Kidney tubule cell (primary cell): Measurements from ENCODE around the gene SLC5A10.
A peak's percentile ranks its signal among the peaks of the same experiment; 100 is the strongest.
"Not testable (repeated sequence)": the region's sequence is repeated elsewhere in the genome, so short reads cannot be mapped to it uniquely, and the experiment has no call there.

Experiments
- DNase-seq: peaks from one replicate; pipeline ENCODE4 v3.0.0-alpha.2; 2018; ENCODE audit warnings: low spot score

SLC5A10 gene

DNA sequence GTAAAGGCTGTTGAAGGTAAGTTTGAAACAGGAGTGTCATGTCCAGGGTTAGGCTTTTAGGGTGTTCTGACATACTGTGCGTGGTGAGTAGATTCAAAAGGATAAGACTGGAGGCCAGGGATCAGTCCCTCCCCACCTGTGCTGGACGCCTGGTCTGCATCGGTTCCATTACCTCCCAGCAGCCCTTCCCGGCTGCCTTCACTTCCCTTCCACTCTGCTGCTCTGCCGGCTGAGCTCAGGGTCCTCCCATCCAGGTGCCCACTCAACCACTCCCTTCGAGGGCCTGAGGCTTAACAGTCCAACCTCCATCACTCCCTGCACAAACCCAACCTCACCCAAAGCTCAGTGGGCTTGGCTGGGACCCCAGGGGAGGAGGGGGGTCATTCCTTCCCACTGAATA, 4.1 kb upstream of the SLC5A10 start:
- DNase-seq = no peak

DNA sequence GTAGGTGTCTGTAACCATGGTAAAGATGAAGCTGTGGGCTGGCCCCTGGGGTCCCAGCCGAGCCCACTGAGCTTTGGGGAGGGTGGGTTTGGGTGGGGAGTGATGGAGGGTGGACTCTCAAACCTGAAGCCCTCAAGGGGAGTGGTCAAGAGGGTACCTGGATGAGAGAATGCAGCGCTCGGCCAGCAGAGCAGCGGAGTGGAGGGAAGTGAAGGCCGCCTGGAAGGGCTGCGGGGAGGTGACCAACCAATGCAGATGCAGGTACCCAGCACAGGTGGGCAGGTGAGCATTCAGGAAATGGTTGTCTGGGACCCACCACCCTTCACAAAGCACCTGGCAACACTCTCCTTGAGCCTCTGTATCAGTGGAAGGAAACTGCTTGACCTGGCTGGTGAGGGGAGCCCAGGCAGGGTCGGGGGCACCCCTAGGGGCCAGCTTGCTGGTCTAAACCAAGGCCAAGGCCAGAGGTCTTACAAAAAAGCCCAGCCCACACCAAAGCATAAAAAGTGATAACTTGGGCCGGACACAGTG, 3.4 kb upstream of the SLC5A10 start:
- DNase-seq = no peak

DNA sequence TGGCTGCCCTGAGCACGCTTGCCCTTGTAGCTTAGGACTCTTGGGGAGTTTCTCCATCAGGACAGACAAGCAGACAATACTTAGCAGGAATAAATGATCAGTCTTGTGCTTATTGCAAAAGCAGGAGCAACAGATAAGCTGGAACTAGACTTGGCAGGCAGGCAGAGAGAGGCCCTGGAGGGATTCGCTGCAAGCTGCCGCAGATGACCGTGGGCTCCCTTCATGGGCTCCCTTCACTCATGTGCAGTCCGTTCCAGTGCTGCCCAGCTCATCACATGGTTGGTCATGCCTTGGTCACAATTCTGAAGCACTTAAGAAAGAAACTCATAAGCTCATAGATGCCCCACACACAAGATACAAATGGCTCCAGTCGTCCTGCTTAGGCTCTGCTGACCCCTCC, 2.4 kb upstream of the SLC5A10 start:
- no peak for DNase-seq

DNA sequence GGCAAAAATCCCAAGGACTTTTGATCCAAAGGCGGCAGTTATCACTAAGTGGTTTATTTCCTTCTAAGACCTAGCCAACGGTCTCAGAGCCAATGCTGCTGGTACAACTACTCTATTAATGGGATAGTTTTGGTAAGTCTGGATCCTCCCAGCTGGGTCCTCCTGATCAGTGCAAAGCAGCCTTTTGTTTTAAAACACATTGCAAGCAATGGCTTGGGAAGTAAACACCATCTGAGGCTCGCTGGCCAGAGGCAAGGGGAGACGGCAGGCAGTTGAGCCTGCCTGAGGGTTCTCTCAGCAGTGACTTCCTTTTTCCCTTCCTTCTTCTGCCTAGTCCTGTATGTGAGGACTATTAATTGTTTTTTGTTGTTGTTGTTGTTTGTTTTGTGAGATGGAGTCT, 1.6 kb upstream of the SLC5A10 start:
- no peak for DNase-seq

DNA sequence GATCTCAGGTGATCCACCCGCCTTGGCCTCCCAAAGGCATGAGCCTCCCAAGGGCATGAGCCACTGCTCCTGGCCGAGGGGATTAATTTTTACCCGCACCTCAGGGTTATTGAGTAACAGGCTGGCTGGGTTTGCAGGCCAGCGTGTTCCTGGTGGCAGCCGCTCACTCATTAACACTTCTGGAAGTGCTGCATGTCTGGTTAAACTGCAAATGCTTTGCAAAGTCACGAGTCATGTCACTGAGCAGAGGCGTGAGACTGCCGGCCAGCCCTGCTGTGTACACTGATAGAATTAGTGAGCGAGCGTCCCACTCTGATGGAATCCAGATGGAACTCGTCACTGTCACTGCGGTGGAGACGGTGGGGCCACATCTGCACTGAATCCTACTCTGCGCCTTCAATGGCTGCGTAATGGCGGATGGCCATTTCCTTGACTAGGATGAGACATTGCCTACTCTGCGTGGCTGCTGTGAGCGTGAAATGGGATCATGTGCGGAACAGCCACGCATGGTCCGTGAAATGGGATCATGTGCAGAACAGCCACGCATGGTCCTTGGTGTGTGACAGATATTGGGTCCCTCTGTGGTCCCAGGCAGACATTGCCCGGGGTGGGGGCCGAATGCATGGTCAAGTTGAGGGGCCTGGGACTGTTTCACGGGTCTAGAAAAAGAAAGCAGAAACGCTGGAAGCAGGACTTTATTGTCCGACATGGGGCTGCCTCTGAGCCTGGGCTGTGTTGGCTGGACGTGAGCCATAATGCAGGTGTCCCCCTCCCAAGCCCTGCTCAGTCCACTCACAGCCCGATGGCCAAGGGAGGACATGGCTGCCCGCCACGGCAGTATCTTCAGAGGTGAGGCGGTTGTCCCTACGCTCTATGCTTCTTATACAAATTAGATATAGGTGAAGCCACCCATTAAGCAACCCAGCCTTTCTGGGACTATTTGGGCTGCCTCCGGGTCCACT, 740 bp upstream of the SLC5A10 start:
- DNase-seq = peak; percentile 96

DNA sequence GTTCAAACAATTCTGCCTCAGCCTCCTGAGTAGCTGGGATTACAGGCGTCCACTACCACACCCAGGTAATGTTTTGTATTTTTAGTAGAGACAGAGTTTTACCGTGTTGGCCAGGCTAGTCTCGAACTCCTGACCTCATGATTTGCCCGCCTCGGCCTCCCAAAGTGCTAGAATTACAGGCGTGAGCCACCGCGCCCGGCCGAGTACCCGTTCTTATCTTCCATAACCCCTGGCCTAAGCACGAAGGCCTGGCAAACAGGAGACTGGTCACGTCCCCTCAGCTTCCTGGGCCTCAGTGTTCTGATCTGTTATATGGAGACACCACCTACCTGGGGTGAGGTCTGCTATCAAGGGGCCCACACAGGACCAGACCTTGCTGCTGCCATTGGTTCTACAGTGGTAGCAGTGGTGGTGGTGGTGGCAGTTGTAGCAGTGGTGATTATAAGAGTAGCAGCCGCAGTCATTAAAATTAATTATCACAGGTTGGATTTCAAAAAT, 1.3 kb downstream of the SLC5A10 start:
- DNase-seq = no peak

DNA sequence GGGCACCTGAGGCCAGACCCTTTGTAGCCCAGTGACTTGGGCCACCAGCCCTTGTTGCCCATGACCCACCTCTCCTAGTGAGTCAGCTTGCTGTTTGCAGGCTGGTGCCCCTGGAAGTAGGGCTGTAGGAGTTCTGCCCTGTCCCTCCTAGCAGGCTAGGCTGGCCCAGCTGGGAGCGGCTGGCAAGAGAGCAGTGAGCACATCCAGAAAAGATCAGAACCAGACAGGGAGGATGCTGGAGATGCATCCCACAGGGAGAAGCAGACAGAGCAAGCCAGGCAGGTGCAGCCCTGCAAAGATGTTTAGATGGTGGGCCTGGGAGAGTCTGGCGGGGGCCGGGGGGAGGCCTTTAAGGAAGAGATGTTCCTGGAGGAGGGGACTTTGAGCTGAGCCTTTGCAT, 2.4 kb downstream of the SLC5A10 start:
- DNase-seq = no peak

DNA sequence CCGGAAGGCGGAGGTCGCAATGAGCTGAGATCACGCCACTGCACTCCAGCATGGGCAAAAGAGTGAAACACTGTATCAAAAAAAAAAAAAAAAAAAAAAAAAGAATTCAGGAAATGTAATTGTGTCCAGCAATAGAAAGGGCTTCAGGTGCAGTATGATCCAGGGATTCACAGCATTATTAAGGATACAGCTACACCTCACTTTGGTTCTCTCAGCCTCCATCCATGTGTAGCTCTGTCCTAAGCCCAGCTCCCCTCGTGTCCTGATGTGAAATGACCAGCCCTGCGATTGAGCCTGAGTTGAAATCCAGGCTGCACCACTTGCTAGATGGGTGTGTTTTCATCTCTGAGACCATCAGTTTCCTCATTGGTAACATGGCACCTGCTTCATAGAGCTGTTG, 3.0 kb downstream of the SLC5A10 start:
- DNase-seq = no peak

DNA sequence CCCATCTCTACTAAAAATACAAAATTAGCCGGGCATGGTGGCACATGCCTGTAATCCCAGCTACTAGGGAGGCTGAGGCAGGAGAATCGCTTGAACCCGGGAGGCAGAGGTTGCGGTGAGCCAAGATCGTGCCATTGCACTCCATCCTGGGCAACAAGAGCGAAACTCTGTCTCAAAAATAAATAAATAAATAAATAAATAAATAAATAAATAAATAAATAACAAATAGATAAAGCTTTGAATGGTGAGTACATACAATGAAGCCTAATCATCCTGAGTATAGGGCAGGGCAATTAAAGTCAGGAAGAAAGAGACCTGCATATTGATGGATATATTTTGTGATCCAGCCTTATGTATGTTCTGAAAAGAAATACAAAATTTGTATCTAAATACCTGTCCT, 4.1 kb downstream of the SLC5A10 start:
- not testable (repeated sequence) for DNase-seq

DNA sequence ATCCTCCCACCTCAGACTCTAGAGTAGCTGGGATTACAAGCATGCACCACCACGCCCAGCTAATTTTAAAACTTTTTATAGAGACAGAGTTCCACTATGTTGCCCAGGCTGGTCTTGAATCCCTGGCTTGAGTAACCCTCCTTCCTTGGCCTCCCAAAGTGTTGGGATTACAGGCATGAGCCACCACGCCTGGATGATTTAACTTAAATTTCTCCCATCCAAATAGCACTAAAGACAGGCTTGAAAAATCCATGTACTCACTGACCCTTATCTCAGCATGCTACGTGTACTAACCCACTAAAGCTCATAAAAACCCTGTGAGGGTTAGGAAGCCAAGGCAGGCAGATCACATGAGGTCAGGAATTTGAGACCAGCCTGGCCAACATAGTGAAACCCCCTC, 4.6 kb downstream of the SLC5A10 start:
- no peak for DNase-seq

DNA sequence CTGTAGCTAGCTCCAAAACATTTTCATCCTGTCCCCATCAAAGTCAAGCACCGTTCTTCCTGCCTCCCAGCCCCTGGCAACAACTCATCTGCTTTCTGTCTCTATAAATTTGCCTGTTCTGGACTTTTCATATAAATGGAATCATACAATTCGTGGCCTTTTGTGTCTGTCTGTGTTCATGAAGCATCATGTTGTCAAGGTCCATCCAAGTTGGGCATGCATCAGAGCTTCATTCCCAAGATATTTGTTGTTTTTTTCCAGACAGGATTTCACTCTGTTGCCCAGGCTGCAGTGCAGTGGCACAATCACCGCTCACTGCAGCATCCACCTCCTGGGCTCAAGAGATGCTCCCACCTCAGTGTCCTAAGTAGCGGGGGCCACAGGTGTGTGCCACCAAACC, 5.9 kb downstream of the SLC5A10 start:
- DNase-seq = no peak

DNA sequence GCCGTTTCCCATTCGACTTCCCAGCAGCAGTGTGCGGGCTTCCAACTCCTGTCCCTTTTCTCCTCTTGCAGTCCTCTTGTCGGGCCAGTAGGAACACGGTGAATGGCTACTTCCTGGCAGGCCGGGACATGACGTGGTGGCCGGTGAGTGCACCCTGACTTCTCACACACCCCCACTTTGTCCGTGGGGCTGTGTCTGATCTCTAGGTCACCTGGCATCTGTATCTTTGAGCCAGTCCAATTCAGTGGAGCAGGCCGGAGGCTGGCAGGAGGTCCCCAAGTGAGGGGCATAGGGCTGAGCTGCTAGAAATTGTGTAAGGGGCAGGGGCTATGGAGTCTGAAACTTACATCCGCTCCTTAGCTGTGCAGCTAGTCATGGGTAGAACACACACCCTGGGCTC, 6.6 kb downstream of the SLC5A10 start:
- no peak for DNase-seq

DNA sequence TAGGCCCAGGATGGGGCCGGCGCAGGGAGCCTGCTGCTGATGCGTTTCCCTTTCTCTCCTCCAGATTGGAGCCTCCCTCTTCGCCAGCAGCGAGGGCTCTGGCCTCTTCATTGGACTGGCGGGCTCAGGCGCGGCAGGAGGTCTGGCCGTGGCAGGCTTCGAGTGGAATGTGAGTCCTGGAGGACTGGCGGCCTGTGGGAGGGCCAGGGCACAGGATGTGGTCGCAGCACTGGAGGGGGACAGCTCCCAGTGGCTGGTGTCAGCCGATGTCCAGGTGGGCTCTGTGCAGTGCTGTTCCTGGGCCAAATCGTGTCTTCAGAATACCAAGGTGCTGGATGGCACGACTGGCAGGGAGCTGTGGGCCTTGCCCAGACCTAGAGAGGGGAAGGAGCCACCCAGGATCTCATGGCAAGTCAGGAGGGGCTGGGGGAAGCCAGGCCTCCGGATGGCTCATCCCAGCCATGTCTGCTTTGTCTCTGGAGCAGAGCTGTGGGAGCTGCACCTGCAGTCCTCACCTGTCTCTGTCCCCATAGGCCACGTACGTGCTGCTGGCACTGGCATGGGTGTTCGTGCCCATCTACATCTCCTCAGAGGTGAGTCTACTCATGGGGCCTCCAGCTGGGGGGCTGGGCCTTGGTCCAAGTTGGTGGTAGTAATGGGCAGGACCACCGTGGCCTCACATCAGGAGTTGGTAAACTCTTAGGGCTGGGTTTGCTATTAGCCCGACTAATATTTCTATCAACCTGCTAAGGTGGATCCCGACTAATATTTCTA, 7.3 kb downstream of the SLC5A10 start:
- no peak for DNase-seq

DNA sequence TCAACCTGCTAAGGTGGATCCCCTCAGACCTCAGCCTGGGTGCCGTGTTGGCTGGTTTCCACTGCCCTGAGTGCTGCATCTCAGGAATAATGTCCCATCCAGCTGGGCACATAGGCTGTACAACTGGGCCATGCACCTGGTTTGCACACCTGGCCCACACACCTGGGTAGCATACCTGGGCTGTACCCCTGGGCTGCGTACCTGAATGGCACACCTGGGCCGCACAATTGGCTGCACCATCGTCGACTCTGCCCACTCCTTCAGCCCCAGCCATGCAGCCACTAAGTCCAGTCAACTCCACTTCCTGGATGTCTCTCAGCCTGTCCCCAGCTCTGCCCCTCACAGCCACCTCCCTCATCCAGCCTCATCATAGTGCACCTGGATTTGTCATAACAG, 7.9 kb downstream of the SLC5A10 start:
- no peak for DNase-seq

DNA sequence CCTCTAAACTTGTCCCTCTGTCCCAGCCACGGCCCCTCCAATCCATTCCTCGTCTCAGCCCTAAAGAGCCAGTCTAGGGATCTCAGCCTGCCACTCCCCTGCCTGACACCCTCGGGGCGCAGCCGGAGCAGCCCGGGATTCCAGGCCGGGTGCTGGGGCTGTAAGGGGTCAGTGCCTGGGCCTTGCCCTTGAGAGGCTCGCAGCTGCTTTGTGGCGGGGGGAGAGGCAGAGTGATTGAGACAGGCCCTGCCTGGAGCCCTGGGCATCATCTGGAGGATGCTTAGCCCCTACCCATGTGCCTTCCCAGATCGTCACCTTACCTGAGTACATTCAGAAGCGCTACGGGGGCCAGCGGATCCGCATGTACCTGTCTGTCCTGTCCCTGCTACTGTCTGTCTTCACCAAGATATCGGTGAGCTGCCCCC, 8.3 kb downstream of the SLC5A10 start:
- DNase-seq = no peak

DNA sequence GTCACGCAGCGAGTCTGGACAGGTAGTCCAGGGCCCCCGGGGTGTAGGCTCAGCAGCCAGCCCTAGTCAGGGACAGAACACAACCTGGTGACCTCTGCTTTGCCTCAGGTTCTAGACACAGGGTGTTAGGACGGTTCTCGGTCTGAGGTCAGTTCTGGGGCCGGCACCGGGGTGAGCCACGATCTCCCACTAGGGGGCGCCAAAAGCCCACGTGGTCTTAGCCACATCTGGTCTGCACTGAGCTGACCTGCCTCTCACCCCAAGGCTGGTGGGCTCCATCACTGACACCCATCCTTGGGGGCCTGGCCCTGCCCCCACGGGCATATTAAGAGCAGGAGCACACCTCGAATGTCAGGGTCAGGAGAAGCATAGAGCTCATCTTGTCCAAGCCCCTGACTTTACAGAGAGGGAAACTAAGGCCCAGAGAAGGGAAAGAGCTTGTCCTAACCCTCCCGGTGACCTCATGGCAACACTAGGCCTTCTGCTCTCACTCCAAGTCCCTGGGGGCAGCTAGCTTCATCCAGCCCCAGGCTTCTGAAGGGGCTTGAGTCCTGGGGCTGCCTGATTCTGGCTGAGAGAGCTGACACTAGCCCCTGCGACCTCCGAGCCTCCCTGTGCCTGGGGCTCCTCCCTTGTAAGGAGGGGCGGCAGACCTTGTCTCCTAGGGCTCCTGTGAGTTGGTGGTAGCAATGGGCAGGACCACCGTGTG, 9.0 kb downstream of the SLC5A10 start:
- peak; percentile 69 for DNase-seq

DNA sequence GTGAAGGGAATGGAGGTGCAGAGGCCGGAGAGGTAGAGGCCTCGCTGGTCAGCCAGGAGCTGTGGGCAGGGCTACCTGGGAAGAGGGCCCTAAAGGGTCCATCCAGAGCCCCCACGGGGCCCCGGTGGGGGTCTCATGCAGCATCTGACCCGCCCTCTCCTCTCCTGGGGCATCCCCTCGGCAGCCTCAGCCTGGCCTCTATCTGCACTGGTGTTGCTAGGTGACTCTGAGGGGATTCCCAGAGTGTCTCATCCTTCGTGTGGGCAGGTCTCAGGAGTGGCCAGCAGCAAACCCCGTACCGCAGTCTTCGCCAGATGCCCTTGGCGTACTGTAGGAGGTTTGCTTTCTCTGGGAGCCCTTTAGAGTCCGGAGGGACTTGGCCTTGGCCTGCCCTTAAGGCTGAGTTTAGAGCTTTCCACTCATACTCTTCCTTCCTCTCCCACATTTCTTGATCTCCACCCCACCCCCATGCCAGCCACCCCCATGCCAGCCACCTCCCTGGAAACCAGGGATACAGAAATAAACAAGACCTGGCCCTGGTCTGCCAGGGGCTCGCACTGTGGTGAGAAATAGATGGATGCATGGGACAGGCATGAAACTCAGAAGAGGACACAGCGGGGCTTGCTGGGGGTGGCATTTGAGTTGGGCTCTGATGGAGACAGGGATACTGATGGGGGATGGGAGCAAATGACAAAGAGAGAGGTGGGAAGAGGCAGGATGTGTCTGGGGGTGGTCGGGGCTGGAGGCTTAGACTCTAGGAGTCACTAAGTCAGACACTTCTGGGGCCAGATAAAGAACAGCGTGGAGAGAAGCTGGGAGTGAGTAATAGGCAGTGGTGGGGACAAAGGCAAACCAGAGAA, 9.9 kb downstream of the SLC5A10 start:
- peak; percentile 20 for DNase-seq

DNA sequence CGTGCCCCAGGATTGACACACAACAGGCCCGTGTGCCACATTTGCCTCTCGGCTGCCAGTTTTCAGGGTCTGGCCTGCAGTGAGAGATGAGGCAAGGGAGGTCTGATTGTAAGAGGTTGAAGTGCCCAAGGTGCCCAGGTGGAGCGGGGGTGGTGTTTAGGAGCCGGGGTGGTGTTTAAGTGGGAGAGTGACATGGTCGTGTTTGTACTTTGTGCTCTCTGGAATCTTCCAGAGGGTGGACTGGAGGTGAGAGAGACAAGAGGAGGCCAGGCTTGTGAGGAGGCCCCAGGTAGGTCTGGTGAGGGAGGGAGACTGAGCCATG, 10.5 kb downstream of the SLC5A10 start:
- no peak for DNase-seq

DNA sequence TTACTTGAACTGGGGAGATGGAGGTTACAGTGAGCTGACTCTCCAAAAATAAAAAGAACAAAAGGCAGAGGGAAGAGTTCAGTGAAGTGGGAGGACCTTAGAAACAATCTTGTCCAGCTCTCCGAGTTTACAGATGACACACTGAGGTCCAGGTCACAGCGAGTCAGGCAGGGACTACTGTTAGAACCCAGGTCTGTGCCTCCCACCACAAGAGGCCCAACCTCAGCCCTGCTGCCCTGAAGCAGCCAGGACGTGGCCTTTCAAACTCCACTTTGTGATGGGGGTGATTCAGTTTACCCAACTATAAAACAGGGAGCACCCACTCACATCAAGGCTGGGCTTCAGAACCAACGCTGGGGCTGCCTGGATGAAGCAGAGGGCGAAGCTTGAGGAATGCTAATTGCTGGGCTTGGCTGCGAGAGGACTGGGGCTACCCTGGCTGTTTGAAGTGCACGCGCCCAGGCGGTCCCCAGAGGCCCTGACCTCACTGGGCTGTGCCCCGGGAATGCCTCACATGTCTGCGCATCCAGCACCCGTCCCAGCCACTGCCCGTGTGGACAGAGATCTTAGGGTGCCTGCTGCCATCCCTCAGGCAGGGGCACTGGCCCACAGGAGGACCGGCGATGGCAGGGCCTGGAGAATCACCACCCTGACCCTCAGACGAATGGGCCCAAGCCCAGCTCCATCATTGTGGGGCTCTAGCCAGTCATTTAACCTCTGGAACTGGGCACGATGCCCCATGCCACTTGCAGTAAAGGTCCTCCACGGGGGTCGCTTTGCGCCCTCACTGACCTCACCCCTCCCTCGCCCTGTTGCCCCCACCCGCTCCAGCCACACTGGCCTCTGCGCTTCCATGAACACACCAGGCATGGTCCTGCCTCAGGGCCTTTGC, 11.4 kb downstream of the SLC5A10 start:
- peak; percentile 53 for DNase-seq

DNA sequence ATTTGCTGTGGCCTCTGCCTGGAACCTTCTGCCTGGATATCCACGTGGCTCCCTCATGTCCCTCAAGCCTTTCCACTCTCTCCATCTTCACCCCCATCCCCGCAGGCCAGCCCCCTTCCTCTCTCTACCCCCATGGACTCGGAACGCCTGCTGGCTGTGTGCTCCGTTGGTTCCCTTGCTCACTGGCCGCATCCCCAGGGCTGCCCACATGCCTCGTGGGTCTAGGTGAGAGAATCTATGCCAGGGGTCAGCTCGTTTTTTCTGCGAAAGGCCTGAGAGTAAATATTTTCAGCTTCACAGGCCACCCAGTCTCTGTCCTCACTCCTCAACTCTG, 12.0 kb downstream of the SLC5A10 start:
- DNase-seq = no peak
